Stimulated activated CD8-positive, alpha-beta memory T cell treated with anti-CD3 and anti-CD28 coated beads, Interleukin-7, amount 100 ng/mL, for 4 hours (primary cell): ENCODE data around the gene TARBP1.
"Not testable (repeated sequence)": the region's sequence is repeated elsewhere in the genome, so short reads cannot be mapped to it uniquely, and the experiment has no call there.

Experiments
- DNase-seq, 2 donors: peaks; one replicate each; pipeline ENCODE4 v3.0.0-alpha.2; 2020; ENCODE audit warnings: low read depth in 2 of 2

The TARBP1 gene

GRCh38 chr1:234434706-234435105, 44.3 kb downstream of the TARBP1 start:
- DNase-seq = no peak

DNA sequence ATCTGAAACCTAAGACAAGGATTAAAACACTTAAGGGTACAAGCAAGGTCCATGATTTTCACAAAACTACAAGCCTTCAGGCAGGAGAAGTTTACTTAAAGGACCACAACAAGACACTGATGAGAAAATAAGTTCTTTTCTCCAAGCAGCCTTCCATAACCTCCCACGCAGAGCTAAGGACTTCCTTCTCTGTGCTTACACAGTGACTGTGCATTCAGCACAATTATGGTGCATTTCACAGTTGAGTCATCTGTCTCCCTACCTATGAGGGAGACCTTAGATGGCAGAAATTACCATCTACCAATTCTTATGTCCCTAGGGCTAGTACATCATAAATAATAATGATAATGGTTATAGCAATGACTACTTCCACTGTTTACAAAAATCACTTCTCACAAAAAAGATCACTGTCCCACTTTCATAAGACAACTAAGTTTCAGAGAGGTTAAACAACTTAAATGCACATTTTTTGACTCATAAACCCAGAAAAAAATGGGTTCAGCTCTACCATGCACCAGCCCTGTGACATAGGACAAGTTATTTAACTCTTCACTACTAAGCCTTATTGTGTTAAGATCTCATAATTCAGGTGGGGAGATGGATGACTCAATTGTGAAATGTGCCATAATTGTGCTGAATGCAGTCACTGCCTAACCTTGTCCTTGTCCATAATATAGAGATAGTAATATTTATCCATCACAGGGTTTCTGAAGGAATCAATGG, 45.3 kb downstream of the TARBP1 start:
- no peak for DNase-seq

DNA sequence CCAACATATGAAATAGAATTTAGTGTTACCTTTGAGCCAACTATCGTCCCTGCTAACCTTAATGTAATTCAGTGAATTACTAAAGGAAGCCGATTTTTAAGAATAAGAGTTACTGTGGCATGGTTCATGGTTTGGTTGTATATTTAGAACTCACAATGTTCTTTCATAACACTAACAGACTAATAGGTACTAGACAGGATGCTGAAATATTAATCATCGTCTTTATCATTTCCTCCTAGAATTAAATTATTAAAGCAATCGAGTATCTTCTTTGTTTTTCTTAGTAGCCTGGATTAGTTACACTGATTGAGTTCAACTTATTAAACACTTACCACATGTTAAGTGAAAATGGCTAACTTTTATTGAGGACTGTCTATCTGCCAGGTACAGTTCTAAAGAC, 47.7 kb downstream of the TARBP1 start:
- no peak for DNase-seq

DNA sequence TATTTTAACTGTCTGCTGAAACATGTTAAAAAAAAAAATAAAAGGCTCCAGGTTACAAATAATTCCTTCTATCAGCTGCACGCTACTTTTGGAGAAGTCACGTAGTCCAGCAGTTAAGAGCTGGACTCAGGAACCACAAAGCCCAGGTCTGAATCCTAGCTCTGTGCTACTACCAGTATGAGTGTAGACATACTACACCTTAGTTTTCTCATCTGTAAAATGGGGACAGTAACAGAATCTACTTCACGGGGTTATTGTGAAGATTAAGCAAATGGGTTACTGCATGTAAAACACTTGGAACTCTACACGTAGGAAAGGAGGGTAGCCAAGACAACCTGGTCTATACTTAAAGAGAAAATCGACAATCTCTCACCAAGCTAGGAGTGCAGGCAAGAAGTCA, 48.3 kb downstream of the TARBP1 start:
- no peak for DNase-seq

- DNase-seq = no peak
These were observed 49.6 kb downstream of the TARBP1 start for GRCh38 chr1:234429434-234429806.

DNA sequence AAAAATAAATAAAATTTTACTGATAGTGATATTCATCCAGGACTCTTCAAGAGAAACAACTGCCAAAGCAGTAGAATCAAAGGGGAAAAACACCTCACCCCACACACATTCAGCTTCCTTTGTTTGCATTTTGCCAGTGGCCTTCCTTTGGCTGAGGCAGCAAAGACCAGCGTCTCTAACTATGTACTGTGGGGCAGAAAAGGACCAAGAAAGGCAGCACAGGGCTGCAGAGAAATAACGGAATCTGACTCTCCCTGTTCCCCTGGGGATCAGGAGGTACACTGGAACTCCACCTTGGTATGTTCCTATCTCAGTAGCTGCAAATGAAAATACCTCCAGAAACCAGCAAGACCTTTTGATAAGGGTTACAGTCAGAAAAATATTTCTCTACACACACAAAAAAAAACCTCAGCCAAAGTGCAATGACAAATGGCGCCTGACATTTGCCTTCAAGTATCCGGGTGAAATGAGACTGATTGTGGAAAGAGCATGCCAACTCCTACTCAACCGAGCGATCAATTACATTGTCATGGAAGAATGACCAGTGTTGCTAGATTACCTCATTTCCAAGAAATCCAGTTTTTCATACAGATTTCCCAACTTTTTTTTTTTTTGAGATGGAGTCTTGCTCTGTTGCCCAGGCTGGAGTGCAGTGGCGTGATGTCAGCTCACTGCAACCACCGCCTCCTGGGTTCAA, 50.9 kb downstream of the TARBP1 start:
- DNase-seq = no peak

GRCh38 chr1:234413990-234414389, 65.0 kb downstream of the TARBP1 start:
- DNase-seq = no peak

GRCh38 chr1:234413485-234413884, 65.5 kb downstream of the TARBP1 start:
- DNase-seq = no peak

DNA sequence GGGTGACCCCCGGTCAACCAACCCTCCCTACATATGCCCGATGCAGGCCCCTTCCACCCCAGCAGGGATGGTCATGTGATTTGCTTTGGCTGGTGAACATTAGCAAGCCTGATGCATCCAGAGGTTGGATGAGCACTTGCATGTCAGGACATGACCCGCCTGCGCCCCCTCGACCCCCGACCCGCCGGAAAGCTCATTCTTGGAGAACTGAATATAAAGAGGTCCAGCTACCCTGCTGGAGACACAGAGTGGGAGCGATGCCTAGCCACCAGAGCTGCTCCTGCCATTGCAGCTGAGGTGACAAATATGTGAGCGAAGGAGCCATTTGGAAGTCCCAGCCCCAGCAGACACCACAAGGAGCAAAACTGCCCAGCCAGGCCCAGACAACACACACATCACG, 66.1 kb downstream of the TARBP1 start:
- no peak for DNase-seq

DNA sequence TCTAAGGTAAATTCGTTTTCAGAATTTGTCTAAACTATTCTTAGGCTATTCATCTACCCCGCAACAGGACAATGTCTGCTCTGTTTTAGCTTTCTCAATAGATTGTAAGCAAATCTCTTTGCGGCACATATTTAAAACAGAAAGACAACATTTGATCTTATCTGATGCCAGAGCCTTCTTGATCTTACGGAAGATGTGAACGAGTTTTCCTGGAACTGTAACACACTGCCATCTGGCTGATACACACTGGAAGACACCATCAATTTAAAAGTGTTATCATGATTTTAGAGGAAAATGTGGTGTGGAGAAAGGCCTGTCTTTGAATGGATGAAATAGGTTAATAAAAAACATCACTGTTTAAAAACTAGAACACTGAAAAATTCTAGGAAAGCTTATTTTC, 69.7 kb downstream of the TARBP1 start:
- DNase-seq = no peak

DNA sequence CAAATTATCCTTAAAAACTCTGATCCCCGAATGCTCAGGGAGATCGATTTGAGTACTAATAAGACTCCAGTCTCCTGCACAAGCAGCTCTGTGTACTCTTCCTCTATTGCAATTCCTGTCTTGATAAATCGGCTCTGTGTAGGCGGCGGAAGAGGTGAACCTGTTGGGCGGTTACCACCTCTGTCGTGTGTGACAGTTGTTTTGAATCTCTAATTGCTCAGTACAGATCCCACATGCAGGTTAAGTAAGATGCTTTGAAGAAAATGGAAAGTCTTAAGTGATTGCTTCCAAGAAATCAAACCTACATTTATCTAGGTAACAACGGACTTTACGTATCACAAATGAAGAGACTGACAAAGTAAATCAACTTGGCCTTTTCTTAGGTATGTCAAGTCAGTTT, 70.2 kb downstream of the TARBP1 start:
- DNase-seq = peak in 1 of 2 donors; percentile 29

GRCh38 chr1:234406871-234407270, 72.1 kb downstream of the TARBP1 start:
- DNase-seq = no peak

- no peak for DNase-seq
These were observed 73.3 kb downstream of the TARBP1 start for GRCh38 chr1:234405676-234406075.

DNA sequence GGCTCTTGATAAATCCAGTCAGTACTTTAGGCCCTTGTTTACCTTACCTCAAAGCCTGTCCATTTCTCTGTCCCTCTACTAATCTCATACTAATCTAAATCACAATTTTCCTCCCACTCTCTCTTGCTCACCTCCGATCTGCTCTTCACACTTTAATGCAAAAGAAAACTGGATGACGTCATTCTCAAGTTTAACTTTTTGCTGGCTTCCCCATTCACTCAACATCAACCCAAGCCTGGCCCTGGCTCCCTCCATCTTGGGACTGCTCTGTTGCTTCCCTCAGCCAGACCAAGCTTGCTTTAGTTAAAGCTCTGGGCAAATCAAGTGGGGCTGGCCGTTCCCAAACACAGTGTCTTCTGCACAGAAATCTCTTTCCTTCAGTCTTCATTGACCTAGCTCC, 76.0 kb downstream of the TARBP1 start:
- DNase-seq = no peak

DNA sequence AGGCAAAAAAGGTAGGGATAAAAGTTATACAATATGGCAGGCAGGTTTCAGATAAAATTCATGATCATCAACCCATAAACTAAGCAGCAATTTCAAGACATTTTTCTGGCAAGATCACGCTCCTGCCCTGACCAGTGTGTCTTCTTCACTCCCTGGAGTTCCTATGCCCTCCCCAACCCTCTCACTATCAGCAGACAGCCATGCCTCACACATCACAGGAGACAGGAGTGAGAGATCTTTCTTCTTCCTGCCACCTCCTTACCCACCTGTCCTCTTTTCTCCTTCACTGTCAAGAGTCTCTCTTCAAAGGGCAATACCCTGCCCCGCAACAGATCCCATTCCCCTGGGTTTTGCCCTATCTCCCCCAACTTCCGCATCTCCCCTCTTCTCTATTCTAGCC, 77.3 kb downstream of the TARBP1 start:
- DNase-seq = no peak

DNA sequence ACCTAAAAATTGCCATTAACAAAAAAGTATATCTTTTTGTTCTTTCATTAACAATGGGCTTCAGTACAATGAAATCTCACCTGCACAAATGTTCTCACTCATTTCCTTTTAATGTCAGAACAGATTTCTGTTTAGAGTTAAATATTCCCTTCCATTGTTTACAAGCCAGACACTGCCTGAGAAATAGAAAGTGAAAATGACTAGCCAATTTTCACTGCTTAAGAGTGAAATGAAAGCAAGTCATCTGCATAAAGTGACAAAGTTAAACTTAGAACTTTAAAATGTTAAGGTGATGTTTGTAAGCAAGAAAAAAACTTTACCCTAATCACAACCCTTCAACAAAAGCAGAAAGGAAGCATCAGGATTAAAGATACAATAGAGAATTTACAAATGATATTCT, 78.2 kb downstream of the TARBP1 start:
- no peak for DNase-seq

GRCh38 chr1:234399515-234399914, 79.5 kb downstream of the TARBP1 start:
- DNase-seq = not testable (repeated sequence)

GRCh38 chr1:234398849-234399381, 80.1 kb downstream of the TARBP1 start:
- DNase-seq = no peak

DNA sequence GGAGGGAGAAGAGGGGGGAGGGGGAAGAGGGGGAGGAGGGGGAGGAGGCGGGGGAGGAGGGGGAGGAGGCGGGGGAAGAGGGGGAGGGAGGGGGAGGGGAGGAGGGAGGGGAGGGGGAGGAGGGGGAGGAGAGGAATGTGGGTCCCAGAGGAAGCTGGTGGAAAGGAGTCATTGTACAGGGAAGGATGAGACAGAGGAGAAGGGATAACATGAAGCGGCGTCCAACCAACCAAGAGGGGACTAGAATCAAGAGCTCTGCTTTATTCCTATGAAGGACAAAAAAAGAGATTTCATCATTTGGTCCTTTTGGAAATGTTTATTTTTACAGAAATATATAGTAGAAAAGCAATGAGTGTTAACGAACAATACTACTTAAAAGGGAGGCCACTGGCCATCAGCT, 81.2 kb downstream of the TARBP1 start:
- DNase-seq = no peak

GRCh38 chr1:234396871-234397270, 82.1 kb downstream of the TARBP1 start:
- DNase-seq = no peak

DNA sequence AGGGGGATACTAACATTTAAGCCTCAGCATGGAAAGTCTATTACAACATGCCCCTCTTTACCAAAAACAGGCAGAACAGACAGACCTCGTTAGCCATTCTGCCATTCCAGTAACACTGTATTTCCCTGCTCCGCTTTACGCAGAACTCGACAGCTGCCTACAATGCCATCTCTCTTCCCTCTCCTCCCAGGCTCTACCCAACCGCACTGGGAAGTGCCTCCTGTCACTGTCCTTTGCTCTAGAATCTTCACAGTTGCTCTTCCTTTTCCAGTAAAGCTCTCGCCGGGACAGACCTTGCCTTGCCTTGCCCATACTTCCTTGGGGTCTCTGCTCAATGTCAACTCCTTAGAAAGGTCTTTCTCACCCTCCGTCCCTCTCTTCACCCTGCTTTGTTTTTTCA, 82.9 kb downstream of the TARBP1 start:
- DNase-seq = no peak

DNA sequence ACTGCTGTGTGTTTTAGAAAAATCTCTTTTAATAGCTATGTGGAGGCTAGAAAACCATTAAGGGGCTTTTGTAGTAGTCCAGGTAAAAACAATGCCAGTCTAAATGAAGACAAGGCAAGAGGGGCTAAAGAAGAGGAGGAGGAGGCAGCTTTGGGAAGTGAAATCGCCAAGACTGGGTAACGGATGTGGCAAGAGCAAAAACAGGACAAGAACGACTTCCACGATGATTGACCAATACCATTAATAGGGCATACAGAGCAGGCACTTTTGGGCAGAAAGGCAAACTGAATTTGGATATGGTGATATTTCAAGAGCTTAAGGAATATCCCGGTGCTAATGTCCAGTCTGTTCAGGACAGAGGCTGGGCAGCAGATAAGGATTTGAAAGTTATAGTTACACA, 83.7 kb downstream of the TARBP1 start:
- DNase-seq = no peak

DNA sequence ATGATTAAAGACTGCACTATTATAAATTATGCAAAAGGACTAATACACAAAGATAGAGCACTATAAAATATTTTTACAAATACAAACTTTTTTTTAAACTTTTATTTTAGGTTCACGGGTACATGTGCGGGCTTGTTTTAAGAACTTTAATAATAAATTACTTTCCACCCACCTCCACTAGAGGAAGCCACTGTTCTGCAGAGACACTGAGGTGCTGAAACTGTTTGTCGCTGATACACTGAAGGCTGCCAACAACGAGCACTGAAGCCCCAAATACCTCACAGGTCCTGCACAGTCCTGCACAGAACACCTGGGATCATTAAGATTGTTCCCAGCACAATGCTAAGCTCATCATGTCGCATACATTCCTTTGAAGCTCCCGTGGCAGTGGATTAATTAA, 85.8 kb downstream of the TARBP1 start:
- no peak for DNase-seq
